Activated CD8-positive, alpha-beta memory T cell treated with anti-CD3 and anti-CD28 coated beads for 36 hours (primary cell): Measurements from ENCODE around the gene SHISA6. TPM values are rescaled to one million over a fixed set of nuclear protein-coding genes. Genes with fewer than 3 reads are reported as not detected.

Experiments used
- CTCF ChIA-PET: fragments of 350-600 bp; sonication (Branson Sonifier 250); formaldehyde crosslinking; loops from one replicate; lab custom pipeline; 2021; ENCODE audit warnings: antibody characterized with exemption; lab: Charles Lee
- POLR2A ChIA-PET: fragments of 350-600 bp; sonication (Branson Sonifier 250); formaldehyde crosslinking; loops from one replicate; lab custom pipeline; 2021; ENCODE audit warnings: antibody characterized with exemption; lab: Charles Lee
- total RNA-seq, 2 experiments: library from RNA; stranded (reverse); gene quantifications; one replicate each; pipeline ENCODE4 v1.2.3, GENCODE V29; 2021

SHISA6 gene
- total RNA-seq, 2 experiments from 2014 or later, result not detected

GRCh38 chr17:11490171-11490755, 249.2 kb downstream of the SHISA6 start:
- ChIA-PET POLR2A (no interaction called here), CTCF (no interaction called here)

DNA sequence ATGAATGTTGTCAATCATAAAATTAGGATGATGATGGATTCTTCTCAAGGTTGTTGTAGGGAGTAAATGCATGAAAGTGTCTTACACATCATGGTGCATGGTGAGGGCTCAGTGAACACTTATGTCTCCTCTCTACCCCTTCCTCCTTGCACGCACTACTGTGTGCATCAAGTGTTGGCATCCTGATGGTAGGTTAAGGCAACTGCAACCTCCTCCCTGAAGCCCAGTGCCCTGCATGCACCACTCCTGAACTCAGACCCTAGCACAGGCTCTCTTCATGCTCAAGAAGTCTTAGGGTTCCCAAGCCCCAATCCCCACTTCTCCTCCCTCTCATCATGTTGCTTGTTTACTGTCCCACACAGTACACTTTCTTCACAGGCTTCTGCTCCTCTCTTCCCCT, 251.5 kb downstream of the SHISA6 start:
- ChIA-PET POLR2A (no interaction called here), CTCF (no interaction called here)

GRCh38 chr17:11493936-11494335, 252.9 kb downstream of the SHISA6 start:
- POLR2A ChIA-PET, result no interaction called here

GRCh38 chr17:11495613-11496012, 254.6 kb downstream of the SHISA6 start:
- POLR2A ChIA-PET, result no interaction called here
- CTCF ChIA-PET, result interaction anchor here (1.1 kb wide), 1 partner anchor 18 kb away, joined by 3 read pairs; no protein-coding TSS in a partner anchor

More at GRCh38 chr17:11493936-11494335, 252.9 kb downstream of the SHISA6 start:
- CTCF ChIA-PET, result no interaction called here

DNA sequence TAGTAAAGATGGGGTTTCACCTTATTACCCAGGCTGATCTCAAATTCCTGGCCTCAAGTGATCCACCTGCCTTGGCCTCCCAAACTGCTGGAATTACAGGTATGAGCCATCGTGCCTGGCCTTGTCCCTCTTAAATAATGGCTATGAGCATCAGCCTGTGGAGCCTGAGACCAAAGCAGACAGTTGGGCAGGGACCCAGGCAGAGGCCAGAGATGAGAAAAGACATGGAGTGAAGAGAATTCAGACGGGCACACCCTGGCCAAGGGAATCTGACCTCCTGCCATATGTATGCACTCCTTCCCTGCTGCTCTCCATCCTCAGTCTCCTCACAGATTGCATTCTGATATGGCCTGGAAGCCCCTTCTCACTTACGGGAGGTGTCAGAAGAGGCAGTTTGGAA, 258.9 kb downstream of the SHISA6 start:
- ChIA-PET CTCF (no interaction called here), POLR2A (no interaction called here)

GRCh38 chr17:11503308-11504035, 262.5 kb downstream of the SHISA6 start:
- POLR2A ChIA-PET, result no interaction called here
- CTCF ChIA-PET, result no interaction called here

GRCh38 chr17:11506635-11507034, 265.6 kb downstream of the SHISA6 start:
- ChIA-PET CTCF (no interaction called here), POLR2A (no interaction called here)

DNA sequence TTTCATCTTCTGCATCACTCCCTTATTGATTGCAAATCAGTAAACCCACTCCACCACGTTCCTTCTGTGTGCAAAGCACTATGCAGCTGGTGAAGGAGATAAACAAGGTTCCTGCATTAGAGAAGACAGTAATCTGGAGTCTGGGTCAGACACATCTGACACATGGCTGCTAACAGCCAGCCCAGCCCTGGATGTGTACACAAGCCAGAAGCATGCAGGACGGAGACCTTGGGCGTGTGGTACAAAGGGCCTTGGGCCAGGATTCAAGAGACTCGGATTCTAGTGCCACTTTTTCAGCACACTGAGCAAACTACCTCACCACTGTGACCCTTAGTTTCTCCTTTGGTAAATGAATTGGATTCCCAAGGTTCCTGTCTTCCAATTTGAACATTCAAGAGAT, 270.7 kb downstream of the SHISA6 start:
- CTCF ChIA-PET, result interaction anchor here (0.7 kb wide), 1 partner anchor 174 kb away, joined by 3 read pairs; no protein-coding TSS in a partner anchor
- POLR2A ChIA-PET, result no interaction called here

- POLR2A ChIA-PET, result no interaction called here
- CTCF ChIA-PET, result no interaction called here
Observed at GRCh38 chr17:11514565-11514964, 273.6 kb downstream of the SHISA6 start.

DNA sequence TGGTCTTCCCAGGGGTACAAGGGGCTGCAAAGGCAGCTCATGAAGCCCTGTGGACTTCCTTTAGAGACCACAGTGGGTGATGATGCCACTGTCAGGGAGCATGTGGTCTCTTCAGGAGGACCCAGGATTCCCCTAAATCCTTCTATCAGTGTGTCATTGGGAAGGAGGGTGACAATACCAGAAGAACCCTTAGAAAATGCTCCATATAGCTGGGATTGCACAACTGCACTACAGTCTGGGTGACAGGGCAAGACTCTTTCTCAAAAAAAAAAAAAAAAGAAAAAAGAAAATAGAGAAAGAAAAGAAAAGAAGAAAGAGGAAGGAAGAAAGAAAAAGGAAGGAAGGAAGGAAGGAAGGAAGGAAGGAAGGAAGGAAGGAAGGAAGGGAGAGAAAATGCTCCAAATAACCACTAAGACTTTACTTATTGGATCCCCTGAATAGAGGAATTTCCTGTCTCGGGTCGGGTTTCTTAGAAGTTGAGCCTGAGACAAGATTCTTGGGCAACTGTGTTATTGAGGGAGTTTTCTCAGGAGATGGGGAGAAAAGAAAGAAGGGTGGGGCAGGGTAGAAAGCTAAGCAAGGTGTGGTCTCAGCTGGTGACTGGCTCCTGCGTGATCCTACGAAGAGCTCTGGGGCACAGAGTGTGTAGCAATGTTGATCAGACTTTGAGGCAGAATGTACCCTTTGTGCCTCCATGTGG, 274.1 kb downstream of the SHISA6 start:
- CTCF ChIA-PET, result no interaction called here

GRCh38 chr17:11515901-11516300, 274.9 kb downstream of the SHISA6 start:
- ChIA-PET POLR2A (no interaction called here), CTCF (no interaction called here)

More for the DNA sequence above, 274.1 kb downstream of the SHISA6 start:
- POLR2A ChIA-PET, result no interaction called here

DNA sequence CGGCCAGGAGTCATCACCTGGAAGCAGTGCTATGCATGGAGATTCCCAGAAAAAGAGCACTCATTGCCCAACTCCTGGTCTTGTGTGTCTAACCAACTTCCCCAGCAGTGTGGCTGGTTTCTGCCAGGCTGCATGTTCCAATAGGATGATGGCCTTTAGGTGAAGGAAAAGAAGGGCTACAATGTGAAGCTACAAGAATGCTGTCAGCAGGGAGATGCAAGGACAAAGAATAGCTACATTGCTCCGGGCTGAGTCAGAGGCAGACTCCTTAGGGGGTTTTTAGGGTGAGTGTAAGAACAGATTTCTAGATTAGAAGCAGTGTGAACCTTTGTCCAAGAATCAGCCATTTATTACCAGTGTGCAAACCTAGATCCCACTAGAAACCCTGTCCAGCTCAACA, 294.2 kb downstream of the SHISA6 start:
- ChIA-PET CTCF (no interaction called here), POLR2A (no interaction called here)

GRCh38 chr17:11538366-11538765, 297.4 kb downstream of the SHISA6 start:
- POLR2A ChIA-PET, result no interaction called here
- CTCF ChIA-PET, result no interaction called here

DNA sequence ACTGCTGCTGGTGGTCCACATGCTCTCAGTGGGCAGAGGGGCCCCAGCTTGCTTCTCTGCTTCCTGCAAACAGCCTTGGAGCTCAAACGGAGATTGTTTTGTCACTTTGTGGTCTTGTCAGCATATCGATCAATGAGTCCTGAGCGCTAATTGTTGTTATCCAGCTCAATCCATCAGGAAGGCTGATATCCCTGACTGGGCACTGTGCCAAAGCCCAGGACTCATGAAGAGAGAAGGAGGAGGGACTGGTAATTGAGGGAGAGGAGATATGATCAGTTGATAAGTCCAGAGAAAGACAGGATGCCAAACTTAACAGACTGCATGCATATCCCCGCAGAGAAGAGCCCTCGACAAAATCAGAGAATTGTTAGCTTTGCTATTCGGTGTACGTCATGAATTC, 298.6 kb downstream of the SHISA6 start:
- ChIA-PET CTCF (no interaction called here), POLR2A (no interaction called here)

- ChIA-PET CTCF (no interaction called here), POLR2A (no interaction called here)
Observed at GRCh38 chr17:11545002-11545401, 304.0 kb downstream of the SHISA6 start.

- ChIA-PET CTCF (no interaction called here), POLR2A (no interaction called here)
Observed at GRCh38 chr17:11545696-11546095, 304.7 kb downstream of the SHISA6 start.

DNA sequence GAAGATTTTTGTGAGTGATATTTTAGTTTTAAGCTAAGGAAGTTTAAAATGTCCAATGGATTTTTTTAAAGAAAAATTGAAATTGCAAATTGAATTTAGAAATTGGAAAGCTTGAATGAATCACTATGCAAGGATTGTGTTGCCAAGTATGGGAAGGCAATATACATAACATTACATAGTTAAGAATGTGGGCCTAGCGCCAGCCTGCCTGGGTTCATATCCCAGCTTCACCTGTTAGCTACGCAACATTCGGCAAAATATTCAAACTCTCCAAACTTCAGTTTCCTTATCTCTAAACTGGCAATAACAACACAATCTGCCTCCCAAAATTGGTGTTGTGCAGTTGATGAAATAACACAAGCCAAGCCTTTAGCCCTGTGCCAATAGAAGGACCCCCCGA, 306.8 kb downstream of the SHISA6 start:
- ChIA-PET CTCF (no interaction called here), POLR2A (no interaction called here)

DNA sequence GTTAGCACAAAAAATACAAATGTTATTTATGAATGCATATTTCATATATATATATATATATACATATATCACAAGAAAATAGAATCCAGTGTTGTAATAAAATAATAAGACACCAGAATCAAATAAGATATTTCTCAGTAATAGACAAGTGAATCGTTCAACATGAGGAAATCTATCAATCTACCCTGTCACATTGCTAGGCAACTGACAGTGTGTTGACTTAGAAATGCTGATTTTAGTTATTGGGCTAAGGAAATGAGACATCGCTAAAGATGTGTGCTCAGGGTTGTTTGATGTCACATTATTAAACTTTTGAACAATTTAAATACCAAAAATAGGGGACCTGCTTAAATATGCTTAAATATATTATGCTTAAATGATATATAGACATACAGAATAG, 307.4 kb downstream of the SHISA6 start:
- POLR2A ChIA-PET, result no interaction called here

DNA sequence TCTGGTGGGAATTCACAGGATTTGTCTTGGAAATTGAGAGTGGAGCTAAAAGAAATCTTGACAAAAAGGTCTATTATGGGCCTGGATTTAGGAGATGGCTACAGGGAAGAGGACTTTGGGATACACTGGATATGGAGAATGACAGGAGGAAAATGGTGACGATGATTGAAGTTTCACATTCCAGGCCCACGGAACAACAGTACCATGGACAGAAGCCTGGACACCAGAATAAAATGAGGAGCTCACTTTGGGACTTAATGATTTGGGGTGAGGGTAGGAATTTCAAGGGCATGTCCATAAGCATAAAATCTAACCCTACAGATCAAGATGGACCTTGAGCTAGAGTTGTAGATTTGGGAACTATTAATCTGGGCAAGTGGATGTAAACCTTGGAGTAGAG, 309.4 kb downstream of the SHISA6 start:
- ChIA-PET CTCF (no interaction called here), POLR2A (no interaction called here)

More for the DNA sequence above, 307.4 kb downstream of the SHISA6 start:
- CTCF ChIA-PET, result no interaction called here

DNA sequence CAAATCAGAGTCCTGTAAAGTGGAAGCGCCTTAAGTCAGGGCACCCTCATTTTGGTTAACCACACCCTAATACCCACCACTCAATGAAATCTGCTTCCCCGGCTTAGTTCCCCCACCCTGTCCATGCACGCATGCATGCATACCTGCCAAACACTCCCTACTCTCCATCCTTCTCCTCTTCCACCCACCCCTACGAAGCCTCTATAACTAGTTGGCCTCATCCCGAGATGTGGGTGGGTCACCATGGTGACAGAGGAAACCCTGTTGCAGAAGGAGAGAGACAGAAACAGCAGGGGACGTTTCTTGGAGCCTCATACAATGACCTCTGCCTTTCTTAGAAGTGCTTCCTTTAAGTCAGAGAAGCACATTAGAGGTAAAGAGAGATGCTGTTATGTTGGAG, 310.4 kb downstream of the SHISA6 start:
- ChIA-PET CTCF (no interaction called here), POLR2A (no interaction called here)

- ChIA-PET POLR2A (no interaction called here), CTCF (no interaction called here)
Observed at GRCh38 chr17:11553135-11553534, 312.1 kb downstream of the SHISA6 start.
